SKM-1 (cell line): ENCODE results near the gene TPST2.

Experiments used
- DNase-seq: peaks from one replicate; lab custom pipeline; 2025; ENCODE audit not compliant: unreplicated experiment; lab: John Stamatoyannopoulos, UW

Gene TPST2

DNA sequence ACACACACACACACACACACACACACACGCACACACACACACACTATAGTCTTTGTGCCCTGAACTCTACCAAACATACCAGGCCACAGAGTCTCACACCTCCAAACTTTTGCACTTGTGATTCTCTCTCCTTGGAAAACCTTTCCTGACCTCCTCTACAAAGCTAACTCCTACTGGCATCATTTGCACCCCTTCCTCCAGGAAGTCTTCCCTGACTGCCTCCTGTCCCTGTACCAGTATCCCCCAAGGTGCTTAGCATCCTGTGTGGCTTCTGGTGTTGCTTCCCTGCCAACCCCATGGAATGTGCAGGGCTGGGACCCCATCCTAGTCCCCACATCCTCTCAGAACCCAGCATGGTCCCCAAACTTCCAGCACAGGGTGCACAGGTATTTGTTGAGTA, 8.9 kb downstream of the TPST2 start:
- no peak for DNase-seq

DNA sequence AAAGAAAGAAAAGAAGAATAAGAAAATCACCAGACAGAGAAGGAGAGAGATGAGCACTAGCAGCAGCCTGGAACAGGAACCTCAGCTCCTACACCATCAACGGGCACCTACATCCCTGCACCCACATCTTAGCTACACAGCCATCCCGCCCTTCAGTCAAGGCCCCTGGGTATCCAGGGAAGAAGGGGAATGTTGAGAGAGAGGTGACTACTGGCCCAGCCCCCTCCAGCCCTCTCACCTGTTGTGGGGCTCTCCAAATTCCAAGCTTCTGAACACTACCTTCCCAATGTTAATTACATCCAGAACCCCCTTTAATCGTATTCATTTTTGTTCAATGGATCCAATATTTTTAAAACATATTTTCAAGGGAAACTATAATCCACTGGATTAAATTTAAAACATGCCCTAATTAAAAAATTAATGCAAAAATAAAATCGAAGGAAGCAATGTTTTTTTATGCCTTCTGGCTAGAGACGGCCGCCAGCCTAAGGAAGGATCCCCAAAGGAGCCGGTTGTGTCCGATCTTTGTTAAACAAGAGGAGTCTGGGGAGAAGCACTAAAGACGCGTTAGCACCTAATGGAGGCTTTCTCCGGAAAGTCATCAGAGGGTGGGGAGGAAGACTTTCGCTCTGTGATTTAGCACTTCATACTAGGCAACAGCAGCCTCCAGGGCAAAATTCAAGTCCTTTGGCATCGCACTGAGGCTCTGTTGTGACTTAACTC, 9.5 kb downstream of the TPST2 start:
- DNase-seq = no peak

DNA sequence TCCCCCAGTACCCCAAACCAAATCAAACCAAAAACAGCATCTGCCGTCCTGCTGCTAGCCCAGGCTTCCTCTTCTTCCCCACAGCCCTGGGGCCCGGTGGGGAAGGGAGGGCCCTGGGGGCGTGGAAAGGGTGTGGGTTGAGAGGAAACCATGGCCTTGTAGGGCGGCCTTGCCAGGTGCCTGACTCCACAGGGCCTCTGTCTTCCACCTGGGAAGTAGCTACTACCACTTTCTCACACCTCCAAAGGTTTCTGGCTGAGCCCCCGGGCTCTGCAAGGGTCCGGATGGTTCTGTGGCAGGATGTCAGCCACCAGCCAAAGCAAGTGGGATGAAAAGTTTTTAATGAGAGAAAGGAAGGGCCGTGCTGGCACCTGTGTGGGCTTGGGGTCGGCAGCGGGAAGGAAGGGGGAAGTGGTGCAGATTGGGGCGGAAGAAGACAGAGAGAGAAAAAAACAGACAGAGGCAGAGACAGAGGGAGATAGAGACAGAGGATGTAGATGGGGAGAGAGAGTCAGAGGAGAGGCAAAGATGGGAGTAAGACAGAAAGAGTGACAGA, 10.5 kb downstream of the TPST2 start:
- DNase-seq = peak; percentile 65

DNA sequence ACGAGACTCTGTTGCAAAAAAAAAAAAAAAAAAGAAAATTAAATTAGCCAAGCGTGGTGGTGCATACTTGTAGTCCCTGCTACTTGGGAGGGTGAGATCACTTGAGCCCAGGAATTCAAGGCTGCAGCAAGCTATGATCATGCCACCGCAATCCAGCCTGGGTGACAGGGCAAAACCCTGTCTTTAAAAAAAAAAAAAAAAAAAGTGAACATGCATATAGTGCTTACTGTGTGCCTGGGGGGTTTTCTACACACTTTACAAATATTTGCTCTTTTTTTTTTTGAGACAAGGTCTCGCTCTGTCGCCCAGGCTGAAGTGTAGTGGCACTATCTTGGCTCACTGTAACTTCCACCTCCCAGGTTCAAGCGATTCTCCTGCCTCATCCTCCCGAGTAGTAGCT, 12.9 kb downstream of the TPST2 start:
- DNase-seq = no peak

DNA sequence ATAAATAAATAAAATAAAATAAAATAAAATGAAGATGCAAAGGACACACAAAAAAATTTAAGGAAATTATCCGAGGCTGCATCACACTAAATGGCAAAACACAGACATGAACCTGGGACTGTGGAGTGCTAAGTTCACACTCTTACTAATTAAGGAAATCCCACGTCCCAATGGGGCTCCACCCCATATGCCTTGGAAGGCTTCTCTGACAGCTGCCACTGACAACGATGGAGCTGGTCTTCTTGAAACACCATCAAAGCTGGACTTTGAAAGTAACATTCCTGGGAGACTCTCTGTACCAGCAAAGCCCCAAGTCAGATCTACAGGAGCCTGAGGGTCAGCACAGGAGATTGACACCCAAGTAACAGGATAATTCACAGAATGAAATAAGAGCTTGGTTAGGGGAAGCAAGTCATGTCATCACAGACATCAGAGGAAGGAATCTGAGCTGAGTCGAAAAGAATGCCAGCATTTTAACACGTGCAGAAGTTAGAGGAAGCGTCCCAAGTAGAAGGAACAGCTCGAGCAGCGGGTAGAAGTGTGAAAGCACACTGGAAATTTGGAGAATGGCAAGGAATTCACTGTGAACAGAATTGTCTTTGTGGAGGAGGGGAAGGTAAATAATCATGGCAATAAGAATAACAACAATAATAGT, 13.8 kb downstream of the TPST2 start:
- no peak for DNase-seq

DNA sequence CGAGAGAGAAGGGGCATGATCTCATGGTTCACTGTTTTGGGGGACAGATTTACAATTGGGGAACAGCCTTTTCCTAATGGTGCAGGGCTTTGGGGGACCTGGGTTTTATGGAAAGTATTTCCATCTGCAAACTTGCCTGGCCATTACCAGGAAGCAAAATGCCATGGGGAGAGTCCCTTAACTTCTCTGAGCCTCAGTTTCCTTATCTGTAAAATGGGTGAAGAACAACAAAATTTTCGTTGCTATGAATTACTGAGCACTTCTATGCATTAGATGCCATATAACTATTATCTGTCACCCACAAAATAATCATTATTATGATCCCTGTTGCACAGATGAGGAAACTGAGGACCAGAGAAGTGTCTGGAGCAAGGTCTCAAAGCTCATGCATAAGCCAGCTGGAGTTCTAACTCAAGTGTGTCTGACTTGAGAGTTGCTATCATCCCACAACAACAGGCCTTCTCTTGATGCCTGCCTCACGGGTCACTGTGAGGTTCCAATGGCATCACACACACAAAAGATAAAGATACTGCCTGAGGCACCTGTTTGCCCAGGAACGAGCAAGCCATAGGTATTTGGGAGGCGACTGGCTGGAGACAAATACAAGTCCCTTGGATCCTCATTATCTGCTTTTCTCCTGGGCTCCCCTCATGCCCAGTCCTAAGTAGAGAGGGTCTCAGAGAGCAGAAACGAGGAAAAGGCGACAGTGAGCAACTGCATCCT, 15.8 kb downstream of the TPST2 start:
- DNase-seq = no peak

DNA sequence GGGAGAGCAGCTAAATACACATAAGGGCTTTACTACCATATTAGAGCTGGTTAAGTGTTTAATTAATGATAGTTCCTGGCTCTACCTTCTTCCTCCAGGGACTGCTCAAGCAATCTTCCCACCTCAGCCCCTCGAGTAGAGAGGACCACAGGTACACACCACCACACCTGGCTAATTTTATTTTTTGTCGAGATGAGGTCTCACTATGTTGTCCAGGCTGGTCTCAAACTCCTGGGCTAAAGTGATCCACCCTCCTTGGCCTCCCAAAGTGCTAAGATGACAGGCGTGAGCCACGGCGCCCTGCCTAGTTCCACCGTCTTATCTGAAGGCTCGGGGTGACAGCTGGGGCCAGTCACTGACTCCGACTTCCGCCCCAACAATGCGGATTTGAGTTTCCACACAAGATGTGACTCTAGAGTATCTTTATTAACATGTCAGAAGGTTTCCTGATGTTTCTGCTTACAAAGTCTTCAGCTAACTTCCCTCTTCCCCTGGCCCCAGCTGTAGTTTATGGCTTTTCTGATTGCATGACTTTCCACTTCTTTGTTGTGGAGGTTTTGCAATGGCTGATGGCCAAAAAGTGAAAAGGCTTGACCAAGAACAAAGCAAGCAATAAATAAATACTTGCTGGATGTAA, 16.8 kb downstream of the TPST2 start:
- DNase-seq = peak; percentile 96

DNA sequence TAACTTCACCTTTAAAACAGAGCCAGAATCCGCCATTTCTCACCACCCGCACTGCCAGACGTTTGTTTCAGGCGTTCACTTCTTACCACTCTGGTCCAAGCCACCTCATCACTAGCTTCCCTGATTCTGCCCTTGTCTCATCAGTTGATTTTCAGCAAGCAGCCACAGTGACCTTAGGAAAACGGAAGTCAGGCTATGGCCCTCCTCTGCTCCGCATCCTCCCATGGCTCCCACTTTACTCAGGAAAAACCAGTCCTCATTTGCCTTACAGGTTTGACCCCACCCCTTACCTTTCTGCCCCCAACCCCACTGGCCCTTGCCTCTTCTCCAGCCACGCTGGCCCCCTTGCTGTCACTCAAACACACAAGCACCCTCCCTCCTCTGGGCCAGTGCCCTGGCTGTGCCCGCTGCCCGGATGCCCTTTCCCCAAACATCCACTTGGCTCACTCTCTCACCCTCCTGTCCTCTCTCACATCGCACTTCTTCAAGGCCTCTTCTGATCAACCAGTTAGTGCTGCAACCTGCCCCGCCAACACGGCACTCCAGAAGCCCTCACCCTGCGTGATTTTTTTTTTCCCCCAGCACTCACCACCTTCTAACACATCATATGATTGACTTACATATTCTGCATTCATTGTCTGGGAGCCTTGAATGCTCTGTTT, 18.9 kb downstream of the TPST2 start:
- no peak for DNase-seq

DNA sequence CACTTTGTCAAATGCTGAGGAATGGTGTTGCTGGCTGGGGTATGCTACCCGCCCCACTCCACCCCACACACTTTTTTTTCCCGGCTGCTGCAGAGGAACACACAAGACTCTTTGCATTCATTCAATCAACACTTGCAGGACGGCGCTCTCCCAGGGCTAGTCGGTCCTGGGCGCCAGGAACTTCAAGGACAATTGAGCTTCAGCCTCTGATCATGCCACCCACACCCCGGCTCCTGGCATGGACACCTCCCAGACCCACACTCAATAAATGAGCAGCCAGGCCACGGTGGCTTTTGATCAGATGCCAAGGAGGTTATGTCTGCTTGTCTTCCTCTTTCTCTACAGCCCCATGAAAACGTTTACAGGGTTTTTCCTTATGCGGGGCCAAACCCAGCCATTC, 19.8 kb downstream of the TPST2 start:
- DNase-seq = no peak

DNA sequence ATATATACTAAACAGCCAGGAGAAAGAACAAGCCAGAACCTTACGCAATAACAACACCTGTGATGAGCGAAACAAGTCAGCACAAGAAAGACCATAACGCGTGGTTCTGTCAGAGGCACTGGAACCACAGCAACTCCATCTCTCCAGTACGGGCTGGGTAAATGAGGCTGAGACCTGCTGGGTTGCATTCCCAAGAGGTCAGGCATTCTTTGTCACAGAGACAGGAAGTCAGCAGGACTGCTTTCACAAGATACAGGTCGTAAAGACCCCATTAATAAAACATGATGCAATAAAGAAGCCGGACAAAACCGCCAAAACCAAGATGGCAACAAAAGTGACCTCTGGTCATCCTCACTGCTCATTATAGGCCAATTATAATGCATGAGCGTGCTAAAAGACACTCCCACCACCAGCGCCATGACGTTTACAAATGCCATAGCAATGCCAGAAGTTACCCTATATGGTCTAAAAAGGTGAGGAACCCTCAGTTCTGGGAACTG, 21.7 kb downstream of the TPST2 start:
- DNase-seq = no peak

DNA sequence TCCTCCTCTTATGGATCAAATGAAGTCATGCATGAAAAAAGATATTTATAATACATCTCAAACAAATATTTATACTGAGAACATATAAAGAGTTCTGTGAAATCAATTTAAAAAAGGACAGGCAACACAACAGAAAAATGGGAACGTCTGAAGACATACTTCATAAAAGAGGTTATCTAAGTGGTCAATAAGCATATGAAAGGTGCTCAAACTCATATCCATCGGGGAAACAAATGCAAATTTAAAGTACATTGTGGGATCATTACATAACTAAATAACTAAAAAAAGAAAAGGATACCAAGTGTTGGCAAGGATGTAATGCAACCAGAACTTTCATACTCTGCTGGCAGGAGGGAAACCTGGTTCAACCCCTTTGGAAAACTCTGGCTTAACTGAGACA, 22.3 kb downstream of the TPST2 start:
- no peak for DNase-seq

DNA sequence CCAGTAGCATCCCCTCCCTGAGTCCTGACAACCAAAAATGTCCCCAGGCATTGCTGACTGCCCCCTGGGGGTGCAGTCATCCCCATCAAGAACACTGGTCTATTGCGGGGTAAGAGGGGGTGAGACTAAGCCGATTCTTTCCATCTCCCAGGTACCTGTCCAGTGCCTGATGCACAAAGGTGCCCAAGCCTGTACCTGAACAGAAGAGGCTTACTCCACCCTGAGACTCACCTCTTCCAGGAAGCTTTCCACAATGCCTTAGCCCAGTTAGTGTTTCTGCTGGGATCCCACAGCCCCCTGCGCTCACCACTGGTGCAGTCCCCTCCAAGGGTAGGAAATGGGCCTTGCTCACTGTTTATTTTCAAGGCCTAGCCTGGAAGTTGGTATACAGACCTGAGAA, 22.9 kb downstream of the TPST2 start:
- DNase-seq = no peak

DNA sequence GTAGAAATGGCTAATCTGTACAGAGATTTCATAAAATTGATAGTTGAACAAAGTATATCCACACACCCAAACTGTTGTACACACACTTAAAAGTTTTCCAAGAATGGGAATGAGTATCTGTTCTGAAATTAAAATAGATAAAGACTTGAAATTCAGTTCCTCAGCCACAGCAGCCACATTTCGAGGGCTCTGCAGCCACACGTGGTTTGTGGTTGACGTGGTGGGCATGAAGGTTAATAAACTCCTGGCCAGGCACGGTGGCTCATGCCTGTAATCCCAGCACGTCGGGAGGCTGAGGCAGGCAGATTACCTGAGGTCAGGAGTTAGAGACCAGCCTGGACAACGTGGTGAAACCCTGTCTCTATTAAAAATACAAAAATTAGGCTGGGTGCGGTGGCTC, 24.0 kb downstream of the TPST2 start:
- no peak for DNase-seq

DNA sequence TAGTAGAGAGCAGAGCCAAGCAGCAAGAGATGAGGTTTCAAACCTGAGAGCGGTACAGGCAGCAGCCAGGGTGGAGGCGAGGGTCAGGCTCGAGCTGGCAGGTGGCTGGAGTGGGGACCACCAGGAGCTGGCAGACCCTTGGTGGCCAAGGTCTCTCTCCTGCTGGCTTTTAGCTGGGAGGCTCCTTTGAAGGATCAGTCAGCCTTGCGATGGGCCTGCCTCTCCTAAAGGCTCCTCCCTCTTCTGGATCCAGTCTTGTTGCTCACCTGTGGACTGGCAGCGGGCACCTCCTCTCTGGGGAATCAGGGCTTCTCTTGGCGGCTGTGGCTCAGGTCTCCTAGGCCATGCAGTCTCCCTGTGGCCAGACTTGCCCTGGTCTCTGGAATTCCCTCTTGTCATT, 24.8 kb downstream of the TPST2 start:
- DNase-seq = no peak

DNA sequence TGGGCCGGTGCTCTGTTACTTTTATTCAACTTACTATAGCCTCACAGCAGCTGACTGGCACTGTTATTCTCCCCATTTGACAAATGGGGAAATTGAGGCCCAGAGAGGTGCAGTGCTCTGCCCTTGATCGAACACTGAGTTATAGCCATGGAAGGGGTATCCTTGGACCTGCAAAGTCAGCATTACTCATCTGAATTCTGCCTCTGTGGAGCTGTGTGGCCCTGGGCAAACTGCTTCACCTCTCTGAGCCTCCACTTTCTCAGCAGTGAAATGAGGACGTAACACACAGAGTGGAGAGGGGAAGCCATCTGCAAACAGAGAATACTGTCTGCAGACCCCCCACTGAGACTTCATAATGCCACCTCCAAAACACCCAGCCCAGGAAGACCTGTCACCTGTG, 25.3 kb downstream of the TPST2 start:
- no peak for DNase-seq

DNA sequence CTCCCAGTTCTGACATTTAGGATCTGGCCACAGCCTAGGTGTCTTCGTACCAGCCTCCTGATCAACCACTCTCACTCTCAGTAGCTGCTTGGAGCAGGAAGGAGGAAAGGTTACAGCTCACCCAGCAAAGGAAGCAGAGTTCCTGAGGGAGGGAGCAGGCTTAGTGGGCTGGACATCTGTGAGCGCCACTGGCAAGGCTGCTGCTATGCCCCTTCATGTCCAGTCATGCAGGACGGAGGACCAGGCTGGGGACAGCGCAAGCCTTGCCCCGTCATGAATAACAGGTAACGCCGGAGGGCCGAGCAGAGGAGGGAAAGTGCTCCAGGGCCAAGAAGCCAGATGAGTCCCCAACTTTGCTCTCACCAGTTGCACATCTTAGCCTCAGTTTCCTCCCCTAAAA, 25.8 kb downstream of the TPST2 start:
- no peak for DNase-seq

DNA sequence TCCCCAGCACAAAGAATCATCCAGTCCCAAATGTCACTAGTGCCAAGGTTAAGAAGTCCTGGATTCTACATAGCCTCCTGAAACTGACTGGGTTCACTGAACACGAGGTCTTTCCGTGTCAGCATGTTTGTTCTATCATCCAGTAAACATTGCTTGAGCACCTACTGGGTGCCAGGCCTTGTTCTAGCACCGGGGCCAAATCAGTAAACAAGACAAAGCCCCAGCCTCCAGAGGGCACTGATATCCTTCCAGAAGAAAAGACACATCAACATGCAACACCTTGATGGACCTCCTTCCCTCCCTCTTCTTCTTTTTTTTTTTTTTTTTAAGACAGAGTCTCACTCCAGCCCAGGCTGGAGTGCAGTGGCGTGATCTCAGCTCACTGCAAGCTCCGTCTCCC, 26.9 kb downstream of the TPST2 start:
- DNase-seq = no peak

DNA sequence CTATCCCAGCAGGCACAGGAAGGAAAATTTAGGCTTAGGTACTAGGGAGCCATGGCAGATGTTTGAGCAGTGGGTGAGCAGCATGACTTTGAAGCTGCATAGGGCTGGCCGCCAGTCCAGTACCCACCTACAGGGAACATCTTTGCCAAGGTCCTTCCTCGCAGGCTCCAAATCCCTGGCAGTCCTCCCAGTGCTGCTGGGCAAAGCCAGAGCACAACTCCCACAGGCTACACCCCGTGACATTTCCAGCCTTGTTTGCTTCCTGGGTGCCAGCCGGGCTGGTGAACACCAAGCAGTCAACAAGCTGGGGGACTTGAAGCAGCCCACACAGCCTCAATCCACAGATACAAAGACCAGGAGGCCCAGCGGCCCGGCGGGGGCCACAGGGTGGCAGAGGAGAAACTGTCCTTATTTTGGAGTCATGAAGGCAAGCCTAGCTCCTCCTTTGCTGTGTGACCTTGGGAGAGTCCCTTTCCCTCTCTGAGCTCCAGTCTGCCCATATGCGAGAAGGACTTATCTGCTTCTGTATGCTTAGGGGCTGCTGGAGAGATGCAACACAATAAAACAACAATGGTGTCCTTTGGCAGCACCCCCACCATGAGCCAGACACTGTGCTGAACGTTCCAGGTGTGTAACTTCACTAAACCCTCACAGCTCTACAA, 28.0 kb downstream of the TPST2 start:
- no peak for DNase-seq

DNA sequence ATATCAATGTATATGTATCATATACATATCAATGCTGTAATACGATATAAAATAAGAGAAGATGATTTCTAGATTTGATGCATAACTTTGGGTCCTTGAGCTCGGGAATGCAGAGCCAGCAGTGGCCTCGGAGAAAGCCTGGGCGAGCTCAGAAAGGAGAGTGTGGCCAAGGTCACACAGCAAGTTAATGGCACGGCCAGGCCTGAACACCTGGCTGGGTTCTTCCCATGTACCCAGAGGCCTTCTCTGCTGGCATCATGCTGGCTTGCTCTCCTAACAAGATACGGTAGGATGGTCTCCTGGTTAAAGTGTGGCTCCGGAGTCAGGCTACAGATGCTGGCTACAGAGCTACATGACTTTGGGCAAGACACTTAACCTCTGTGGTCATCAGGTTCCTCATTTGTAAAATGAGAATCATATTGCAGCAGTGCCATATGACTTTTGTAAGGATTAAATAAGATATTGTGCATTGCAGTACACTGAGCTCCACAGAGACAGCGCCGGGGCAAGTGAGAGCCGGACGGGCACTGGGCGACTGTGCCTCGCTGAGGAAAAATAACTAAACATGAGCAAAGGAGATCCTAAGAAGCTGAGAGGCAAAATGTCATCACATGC, 29.9 kb downstream of the TPST2 start:
- peak; percentile 17 for DNase-seq
